Heart right ventricle (tissue), 16 donors: Measurements from ENCODE around the gene TGFB3. TPM values are rescaled to one million over a fixed set of nuclear protein-coding genes. Genes with fewer than 3 reads are reported as not detected.
"Not testable (repeated sequence)": the region's sequence is repeated elsewhere in the genome, so short reads cannot be mapped to it uniquely, and the experiment has no call there.

Experiments
- ATAC-seq, 8 donors: fragments of 200-7000 bp; cut with Tn5 transposase; one replicate each; pipeline ENCODE4 v1.9.1; 2020; ENCODE audit warnings: mild to moderate bottlenecking in 8 of 8, moderate library complexity in 8 of 8, moderate number of reproducible peaks in 1 of 8
- DNase-seq, 2 donors: peaks; one replicate each; pipeline ENCODE4 v3.0.0-alpha.2; 2020
- H3K27ac ChIP-seq, 10 donors: fragments of 200-600 bp; sonication (generic) in 2 of 10; one replicate each; pipeline versions ENCODE4 v1.5.0 to v1.8.0; 2020 to 2022; ENCODE audit warnings: mild to moderate bottlenecking in 3 of 10
- H3K27me3 ChIP-seq, 7 donors: fragments of 200-600 bp; one replicate each; pipeline ENCODE4 v1.8.0; 2021 to 2022; ENCODE audit warnings: mild to moderate bottlenecking in 2 of 7
- H3K36me3 ChIP-seq, 9 donors: fragments of 200-600 bp; sonication (generic) in 1 of 9; one replicate each; pipeline versions ENCODE4 v1.5.0 to v1.8.0; 2020 to 2022; ENCODE audit warnings: mild to moderate bottlenecking in 2 of 9
- H3K4me1 ChIP-seq, 9 donors: fragments of 200-600 bp; sonication (generic) in 1 of 9; one replicate each; pipeline versions ENCODE4 v1.5.0 to v1.8.0; 2020 to 2022; ENCODE audit warnings: mild to moderate bottlenecking in 4 of 9
- H3K4me3 ChIP-seq, 10 donors: fragments of 200-600 bp; sonication (generic) in 2 of 10; one replicate each; pipeline versions ENCODE4 v1.5.0 to v1.8.0; 2020 to 2022; ENCODE audit warnings: mild to moderate bottlenecking in 7 of 10, moderate library complexity in 2 of 10
- H3K9me3 ChIP-seq, 11 donors: fragments of 200-600 bp in 10 of 11; sonication (generic) in 2 of 11; one replicate each; pipeline versions ENCODE4 v1.5.0 to v1.8.0; 2013 to 2022; ENCODE audit warnings: mild to moderate bottlenecking in 2 of 11, control low read depth in 1 of 11, moderate library complexity in 1 of 11
- WGBS, 2 donors: extraction: QIAGEN DNeasy Blood & Tissue Kit; methylation state at CpG; one replicate each; pipeline ENCODE4 v1.1.7; 2013; ENCODE audit warnings: inconsistent platforms in 1 of 2; 5-methylcytosine and 5-hydroxymethylcytosine counted together
- intact Hi-C, 10 donors: fragments of 100-400 bp; cut with DNase I; formaldehyde crosslinking; loops; one replicate each; pipeline versions ENCODE4 v1.11.1 to v1.14.2; 2022
- polyA plus RNA-seq, 2 donors: library from polyadenylated mRNA; stranded (reverse); fragments of 200-250 nt; gene quantifications; one replicate each; pipeline ENCODE4 v1.2.3, GENCODE V29; 2013
- total RNA-seq, 10 donors: library from RNA; stranded (reverse); fragmentation: NEBNext Ultra II Directional in 3 of 10; extraction: Animal tissue kit (Norgen Biotek cat#: 25700) in 3 of 10; gene quantifications; one replicate each; pipeline versions ENCODE4 v1.2.1 to v1.2.4, GENCODE V29; 2021 to 2023
- TF ChIP-seq, protein P1 (sequence below), 9 donors: fragments of 200-600 bp; sonication (generic) in 2 of 9; IDR thresholded peaks; one replicate each; pipeline versions ENCODE4 v1.5.0 to v1.8.0; 2021 to 2022; ENCODE audit warnings: antibody characterized with exemption in 9 of 9, mild to moderate bottlenecking in 5 of 9, moderate library complexity in 1 of 9
- donor health status: Arrhythmogenic right ventricular cardiomyopathy.
- donor health status: ischemic (EF 13 %, LVEDD 7.1; RV severe dilation, severe dysfunction).
- donor health status: healthy with polysubstance abuse.
- donor health status: DM: no; HTN: yes; CAD: no.
- donor health status: DM: no; HTN: no; CAD: no.
- donor health status: ischemic (EF 25% LVEDD 6.9; RV normal size, moderate dysfunction).
- donor health status: ischemic (EF 25% LVEDD 5.7; RV mildly dilated, moderate dysfunction).
- donor health status: healthy.
- donor health status: DM: yes; HTN: yes; CAD: no.
- donor health status: Ischemic cardiomyopathy.
- donor health status: ischemic (EF 35%, LVEDD 5.7; RV mildly dilated, moderate dysfunction).
- donor health status: nonischemic (EF 11% LVEDD 7.7; RV severe dilation, severe dysfunction).
- donor health status: DM: yes; HTN: yes; CAD: no.
- donor health status: PGD.
- donor health status: ischemic (EF 29% LVEDD 5.4; RV normal size, mild dysfunction).
- donor health status: nonischemic (EF 23%, LVEDD 6.1; RV moderate dilation, normal function).

TGFB3 gene
- total and polyA plus RNA-seq, 12 donors: 9.9 to 37.8 (median 22.6) TPM

DNA sequence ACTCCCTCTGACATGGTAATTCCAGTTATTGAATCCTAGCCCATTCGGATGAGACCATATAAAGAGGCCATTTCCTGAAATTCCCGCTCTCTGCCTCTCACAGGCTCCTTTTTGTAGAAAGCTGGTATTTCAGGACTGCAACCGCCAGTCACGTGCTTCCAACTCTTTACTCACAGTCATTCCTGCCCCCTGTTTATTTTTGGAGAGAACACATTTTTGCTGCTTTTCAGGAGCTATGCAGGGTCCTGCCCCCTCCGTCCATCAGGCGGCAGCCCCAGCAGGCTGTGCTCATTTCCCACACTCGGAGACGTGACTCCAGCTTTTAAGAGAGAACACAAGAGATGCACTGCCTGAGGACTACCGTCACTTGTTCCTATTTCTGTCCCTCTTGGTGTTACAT lies 30.6 kb upstream of the TGFB3 start:
- peaks cover 0 to 81% (median 4%) of the 10 kb centered on the region in 9 donors for H3K36me3 ChIP-seq
- no peaks in the 10 kb centered on the region for H3K27me3 ChIP-seq
- DNase-seq (peak; percentile 21 to 49), ATAC-seq (peak; percentile 84 to 94 (median 91))
- no peaks in the 10 kb centered on the region for H3K9me3 ChIP-seq
- no peak overlapping the region for H3K4me3 ChIP-seq
- H3K4me1 ChIP-seq: peaks cover 0 to 25% (median 17%) of the 10 kb centered on the region in 9 donors
- WGBS, 2 donors: 60 to 65% methylated on average over 9 of the region's 9 CpGs
- TF ChIP-seq, protein P1, sequence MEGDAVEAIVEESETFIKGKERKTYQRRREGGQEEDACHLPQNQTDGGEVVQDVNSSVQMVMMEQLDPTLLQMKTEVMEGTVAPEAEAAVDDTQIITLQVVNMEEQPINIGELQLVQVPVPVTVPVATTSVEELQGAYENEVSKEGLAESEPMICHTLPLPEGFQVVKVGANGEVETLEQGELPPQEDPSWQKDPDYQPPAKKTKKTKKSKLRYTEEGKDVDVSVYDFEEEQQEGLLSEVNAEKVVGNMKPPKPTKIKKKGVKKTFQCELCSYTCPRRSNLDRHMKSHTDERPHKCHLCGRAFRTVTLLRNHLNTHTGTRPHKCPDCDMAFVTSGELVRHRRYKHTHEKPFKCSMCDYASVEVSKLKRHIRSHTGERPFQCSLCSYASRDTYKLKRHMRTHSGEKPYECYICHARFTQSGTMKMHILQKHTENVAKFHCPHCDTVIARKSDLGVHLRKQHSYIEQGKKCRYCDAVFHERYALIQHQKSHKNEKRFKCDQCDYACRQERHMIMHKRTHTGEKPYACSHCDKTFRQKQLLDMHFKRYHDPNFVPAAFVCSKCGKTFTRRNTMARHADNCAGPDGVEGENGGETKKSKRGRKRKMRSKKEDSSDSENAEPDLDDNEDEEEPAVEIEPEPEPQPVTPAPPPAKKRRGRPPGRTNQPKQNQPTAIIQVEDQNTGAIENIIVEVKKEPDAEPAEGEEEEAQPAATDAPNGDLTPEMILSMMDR (IDR thresholded peaks at IDR 0.05): peak in 2 of 9 donors; percentile 24 to 31
- intact Hi-C loops: no loop called here
- H3K27ac ChIP-seq: peak overlapping the region in 7 of 10 donors; percentile 48 to 76 (median 63)

DNA sequence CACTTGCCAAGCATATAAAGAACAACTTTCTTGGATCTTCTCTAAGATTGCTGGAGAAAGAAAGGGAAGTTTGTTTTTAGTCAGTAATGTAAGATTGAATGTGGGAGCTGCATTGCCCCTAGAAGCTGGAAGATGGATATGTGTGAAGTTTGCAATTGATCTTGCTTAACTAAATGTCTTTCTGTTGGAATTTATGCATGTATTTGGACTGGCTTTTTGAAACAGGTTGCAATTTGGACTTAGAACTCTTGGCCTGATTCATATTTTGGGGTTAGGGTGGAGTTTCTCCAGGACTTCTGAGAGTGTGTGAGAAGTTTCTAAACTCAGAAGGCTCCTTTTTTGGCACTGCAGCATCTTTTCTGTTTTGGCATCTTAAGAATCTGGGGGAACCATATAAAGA lies 30.1 kb upstream of the TGFB3 start:
- Histone ChIP-seq H3K27ac (peak overlapping the region in 5 of 10 donors; percentile 48 to 76 (median 68)), H3K9me3 (no peaks in the 10 kb centered on the region), H3K27me3 (no peaks in the 10 kb centered on the region), H3K36me3 (peaks cover 0 to 81% (median 5%) of the 10 kb centered on the region in 9 donors), H3K4me3 (no peak overlapping the region), H3K4me1 (peaks cover 0 to 25% (median 17%) of the 10 kb centered on the region in 9 donors)
- no peak for ATAC-seq
- TF ChIP-seq, protein P1 (IDR thresholded peaks at IDR 0.05): no peak
- intact Hi-C loops: no loop called here
- DNase-seq: no peak

DNA sequence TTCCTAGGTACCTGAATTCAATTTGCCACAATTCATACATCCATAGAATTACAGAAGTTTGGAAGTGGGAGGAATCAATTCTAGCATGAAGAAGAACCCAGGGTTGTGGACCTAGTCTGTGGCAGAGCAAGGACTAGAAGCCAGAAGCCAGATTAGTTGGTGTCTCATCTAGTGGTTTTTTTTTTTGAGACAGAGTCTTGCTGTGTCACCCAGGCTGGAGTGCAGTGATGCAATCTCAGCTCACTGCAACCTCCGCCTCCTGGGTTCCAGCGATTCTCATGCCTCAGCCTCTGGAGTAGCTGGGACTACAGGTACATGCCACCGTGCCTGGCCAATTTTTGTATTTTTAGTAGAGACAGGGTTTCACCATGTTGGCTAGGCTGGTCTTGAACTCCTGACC lies 27.8 kb upstream of the TGFB3 start:
- WGBS, 2 donors: 95 to 98% methylated on average over 3 of the region's 3 CpGs
- intact Hi-C loops, DNase-seq, H3K27me3 ChIP-seq, ATAC-seq, H3K9me3 ChIP-seq, H3K27ac ChIP-seq, H3K4me3 ChIP-seq: not testable (repeated sequence)
- Histone ChIP-seq H3K36me3 (peaks cover 0 to 97% (median 16%) of the 10 kb centered on the region in 9 donors), H3K4me1 (peaks cover 0 to 25% (median 17%) of the 10 kb centered on the region in 9 donors)

DNA sequence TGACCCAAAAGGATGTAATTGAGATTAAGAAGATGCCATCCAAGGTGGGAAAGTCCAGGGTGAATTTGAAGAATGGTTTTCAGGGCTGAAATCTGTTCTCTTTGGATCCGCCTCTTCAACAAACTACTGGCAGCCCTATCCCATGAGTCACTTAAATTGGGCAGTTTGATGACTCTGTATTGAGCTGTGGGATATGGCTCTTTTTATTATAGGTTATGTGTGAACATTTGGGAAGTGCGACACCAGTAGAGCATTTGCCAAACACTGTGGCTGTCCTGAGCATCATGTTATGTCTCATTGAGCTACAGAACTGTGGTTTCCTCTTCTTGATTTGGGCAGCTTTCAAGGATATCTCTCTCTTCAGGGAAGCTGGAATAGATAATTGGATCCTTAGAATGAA lies 26.1 kb upstream of the TGFB3 start:
- Histone ChIP-seq H3K9me3 (peaks cover 0 to 19% (median 8%) of the 10 kb centered on the region in 11 donors), H3K27me3 (no peaks in the 10 kb centered on the region), H3K27ac (no peak overlapping the region), H3K4me1 (peaks cover 0 to 19% (median 14%) of the 10 kb centered on the region in 9 donors), H3K36me3 (peaks cover 0 to 97% (median 29%) of the 10 kb centered on the region in 9 donors), H3K4me3 (no peak overlapping the region)
- ATAC-seq: no peak
- no peak for DNase-seq
- intact Hi-C loops: no loop called here
- TF ChIP-seq, protein P1 (IDR thresholded peaks at IDR 0.05): no peak
- 97 to 98% methylated on average over 2 of the region's 2 CpGs for WGBS, 2 donors

DNA sequence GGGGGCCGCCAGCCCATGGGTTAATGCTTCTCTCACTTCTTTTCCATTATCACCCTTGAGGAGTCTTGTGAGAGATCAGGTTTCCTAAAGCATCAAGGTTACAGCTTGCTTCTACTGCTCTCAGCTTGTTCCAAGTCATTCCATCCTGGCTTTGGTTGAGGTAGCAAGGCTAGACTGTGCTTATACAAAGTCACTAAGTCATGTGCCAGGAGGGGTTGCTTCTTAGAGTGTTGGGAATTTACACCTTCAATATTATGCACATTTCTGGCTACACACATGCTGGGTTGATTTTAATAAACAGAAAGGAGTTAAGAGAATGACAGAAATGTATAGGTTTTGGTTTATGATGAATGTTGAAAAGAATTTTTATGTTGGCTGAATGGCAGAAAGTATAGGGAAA lies 25.6 kb upstream of the TGFB3 start:
- 91 to 100% methylated on average over 1 of the region's 1 CpG for WGBS, 2 donors
- no peak for ATAC-seq
- H3K36me3 ChIP-seq: peaks cover 0 to 98% (median 29%) of the 10 kb centered on the region in 9 donors

More for the DNA sequence above, 25.6 kb upstream of the TGFB3 start:
- peaks cover 0 to 14% (median 10%) of the 10 kb centered on the region in 9 donors for H3K4me1 ChIP-seq
- DNase-seq: no peak
- H3K27ac ChIP-seq: no peak overlapping the region
- H3K27me3 ChIP-seq: no peaks in the 10 kb centered on the region
- peaks cover 0 to 19% (median 8%) of the 10 kb centered on the region in 11 donors for H3K9me3 ChIP-seq
- TF ChIP-seq, protein P1 (IDR thresholded peaks at IDR 0.05): no peak
- H3K4me3 ChIP-seq: no peak overlapping the region
- intact Hi-C loops: no loop called here
